Activated CD4-positive, alpha-beta T cell treated with anti-CD3 and anti-CD28 coated beads for 36 hours (primary cell): ENCODE results near the gene PRAME. TPM values are rescaled to one million over a fixed set of nuclear protein-coding genes. Genes with fewer than 3 reads are reported as not detected.
"Not testable (repeated sequence)": the region's sequence is repeated elsewhere in the genome, so short reads cannot be mapped to it uniquely, and the experiment has no call there.

Source experiments
- ATAC-seq: fragments of 200-7000 bp; cut with Tn5 transposase; one replicate; pipeline ENCODE4 v1.10.0; 2021; ENCODE audit warnings: mild to moderate bottlenecking, moderate library complexity
- CTCF ChIA-PET: fragments of 350-600 bp; sonication (Branson Sonifier 250); formaldehyde crosslinking; loops from one replicate; lab custom pipeline; 2021; ENCODE audit warnings: antibody characterized with exemption; lab: Charles Lee
- POLR2A ChIA-PET: fragments of 350-600 bp; sonication (Branson Sonifier 250); formaldehyde crosslinking; loops from one replicate; lab custom pipeline; 2021; ENCODE audit warnings: antibody characterized with exemption, inconsistent platforms; lab: Charles Lee
- DNase-seq: peaks from one replicate; pipeline ENCODE4 v3.0.0-alpha.2; 2020
- H3K27ac Mint-ChIP-seq: one replicate; pipeline ENCODE4 v1.8.0; 2021; ENCODE audit warnings: mixed read lengths
- H3K27me3 Mint-ChIP-seq: one replicate; pipeline ENCODE4 v1.8.0; 2021; ENCODE audit warnings: mixed read lengths
- H3K36me3 Mint-ChIP-seq: one replicate; pipeline ENCODE4 v1.8.0; 2021; ENCODE audit warnings: low read depth, mixed read lengths
- H3K4me1 Mint-ChIP-seq: one replicate; pipeline ENCODE4 v1.8.0; 2021; ENCODE audit warnings: mixed read lengths
- H3K4me3 Mint-ChIP-seq: one replicate; pipeline ENCODE4 v1.8.0; 2021; ENCODE audit warnings: mild to moderate bottlenecking, moderate library complexity, mixed read lengths
- H3K9me3 Mint-ChIP-seq: one replicate; pipeline ENCODE4 v1.8.0; 2021; ENCODE audit warnings: low read depth, mixed read lengths
- intact Hi-C, 2 experiments: fragments of 100-400 bp; cut with DNase I in 1 of 2; cut with micrococcal nuclease in 1 of 2; formaldehyde crosslinking; loops; one replicate each; pipeline versions ENCODE4 v1.14.2 to v1.15.1; 2022 to 2024; cut with DNase I, micrococcal nuclease
- total RNA-seq, 2 experiments: library from RNA; stranded (reverse); gene quantifications; one replicate each; pipeline ENCODE4 v1.2.3, GENCODE V29; 2021

Gene PRAME
- total RNA-seq = under 1 TPM in 1 of 2 experiments, not detected in 1; 0.09 TPM

GRCh38 chr22:22558972-22559603 lies at the start of gene PRAME:
TSS of gene PRAME (minus strand) at chr22:22559265. CDS start at chr22:22556832, 2,433 bp downstream.
- CTCF ChIA-PET = interaction anchor here (0.6 to 1.9 kb wide), 7 partner anchors 9 to 769 kb away, joined by 3 to 8 read pairs (median 5); partner anchors contain the start of gene ZNF280B
- POLR2A ChIA-PET = interaction anchor here (0.6 kb wide), 1 partner anchor 48 kb away, joined by 5 read pairs; no protein-coding TSS in a partner anchor
- no peak within 1 kb of the TSS for H3K4me3 Mint-ChIP-seq
- ATAC-seq = peak; percentile 99
- peaks cover 5% of the 10 kb centered on the region for H3K4me1 Mint-ChIP-seq
- H3K27me3 Mint-ChIP-seq = no peaks in the 10 kb centered on the region
- intact Hi-C loops = loop anchor here (2.0 to 10.0 kb wide), 2 partner anchors 94 kb away; no protein-coding TSS in a partner anchor
- H3K27ac Mint-ChIP-seq = no peak within 1 kb of the TSS
- H3K9me3 Mint-ChIP-seq = no peaks in the 10 kb centered on the region
- DNase-seq = peak; percentile 93
- H3K36me3 Mint-ChIP-seq = no peaks in the 10 kb centered on the region

GRCh38 chr22:22608022-22608421 lies 49.0 kb upstream of the PRAME start:
- POLR2A ChIA-PET, H3K4me3 Mint-ChIP-seq, H3K9me3 Mint-ChIP-seq, ATAC-seq, H3K4me1 Mint-ChIP-seq, H3K27ac Mint-ChIP-seq, intact Hi-C loops, H3K36me3 Mint-ChIP-seq, H3K27me3 Mint-ChIP-seq, DNase-seq: not testable (repeated sequence)
- CTCF ChIA-PET = interaction anchor here (1.8 kb wide), 1 partner anchor 22 kb away, joined by 4 read pairs; no protein-coding TSS in a partner anchor

GRCh38 chr22:22605074-22605404 lies 46.0 kb upstream of the PRAME start:
- no peak overlapping the region for H3K4me3 Mint-ChIP-seq
- peaks cover 2% of the 10 kb centered on the region for H3K9me3 Mint-ChIP-seq
- POLR2A ChIA-PET = no interaction called here
- DNase-seq = no peak
- H3K4me1 Mint-ChIP-seq = no peaks in the 10 kb centered on the region
- H3K27ac Mint-ChIP-seq = no peak overlapping the region
- peaks cover 2% of the 10 kb centered on the region for H3K27me3 Mint-ChIP-seq
- ATAC-seq = no peak
- CTCF ChIA-PET = interaction anchor here (1.6 kb wide), 1 partner anchor 17 kb away, joined by 6 read pairs; no protein-coding TSS in a partner anchor
- H3K36me3 Mint-ChIP-seq = no peaks in the 10 kb centered on the region
- intact Hi-C loops = no loop called here

GRCh38 chr22:22604326-22605073 lies 45.4 kb upstream of the PRAME start:
- CTCF ChIA-PET = interaction anchor here (1.6 kb wide), 1 partner anchor 17 kb away, joined by 6 read pairs; no protein-coding TSS in a partner anchor
- DNase-seq (no peak), ATAC-seq (no peak)
- Mint-ChIP-seq H3K36me3 (no peaks in the 10 kb centered on the region), H3K4me1 (no peaks in the 10 kb centered on the region), H3K4me3 (no peak overlapping the region), H3K27me3 (peaks cover 2% of the 10 kb centered on the region), H3K27ac (no peak overlapping the region), H3K9me3 (peaks cover 2% of the 10 kb centered on the region)
- POLR2A ChIA-PET = no interaction called here
- intact Hi-C loops = no loop called here

- CTCF ChIA-PET = no interaction called here
- Mint-ChIP-seq H3K27ac (no peak overlapping the region), H3K36me3 (no peaks in the 10 kb centered on the region), H3K4me3 (no peak overlapping the region), H3K27me3 (peaks cover 2% of the 10 kb centered on the region), H3K9me3 (peaks cover 2% of the 10 kb centered on the region), H3K4me1 (no peaks in the 10 kb centered on the region)
- DNase-seq (no peak), ATAC-seq (no peak)
- POLR2A ChIA-PET = no interaction called here
- intact Hi-C loops = no loop called here
Measured at GRCh38 chr22:22603470-22603947, 44.4 kb upstream of the PRAME start.

- no peak overlapping the region for H3K27ac Mint-ChIP-seq
- no peaks in the 10 kb centered on the region for H3K36me3 Mint-ChIP-seq
- ATAC-seq (no peak), DNase-seq (no peak)
- H3K27me3 Mint-ChIP-seq = peaks cover 2% of the 10 kb centered on the region
- CTCF ChIA-PET = interaction anchor here (0.6 to 1.5 kb wide), 4 partner anchors 9 to 141 kb away, joined by 3 to 7 read pairs (median 4); no protein-coding TSS in a partner anchor
- H3K4me3 Mint-ChIP-seq = no peak overlapping the region
- no peaks in the 10 kb centered on the region for H3K9me3 Mint-ChIP-seq
- H3K4me1 Mint-ChIP-seq = no peaks in the 10 kb centered on the region
- POLR2A ChIA-PET = no interaction called here
- intact Hi-C loops = no loop called here
Measured at GRCh38 chr22:22600531-22601261, 41.6 kb upstream of the PRAME start.

GRCh38 chr22:22599248-22599647 lies 40.2 kb upstream of the PRAME start:
- Mint-ChIP-seq H3K4me1 (no peaks in the 10 kb centered on the region), H3K9me3 (no peaks in the 10 kb centered on the region), H3K27ac (no peak overlapping the region), H3K4me3 (no peak overlapping the region), H3K27me3 (peaks cover 2% of the 10 kb centered on the region), H3K36me3 (no peaks in the 10 kb centered on the region)
- POLR2A ChIA-PET = no interaction called here
- CTCF ChIA-PET = no interaction called here
- no peak for ATAC-seq
- no peak for DNase-seq
- intact Hi-C loops = no loop called here

- no peak overlapping the region for H3K4me3 Mint-ChIP-seq
- H3K9me3 Mint-ChIP-seq = no peaks in the 10 kb centered on the region
- H3K27ac Mint-ChIP-seq = no peak overlapping the region
- no peaks in the 10 kb centered on the region for H3K36me3 Mint-ChIP-seq
- peaks cover 2% of the 10 kb centered on the region for H3K4me1 Mint-ChIP-seq
- no peak for DNase-seq
- CTCF ChIA-PET = interaction anchor here (0.6 to 0.9 kb wide), 2 partner anchors 9 to 53 kb away, joined by 3 to 4 read pairs; no protein-coding TSS in a partner anchor
- intact Hi-C loops = no loop called here
- no peak for ATAC-seq
- POLR2A ChIA-PET = no interaction called here
- peaks cover 2% of the 10 kb centered on the region for H3K27me3 Mint-ChIP-seq
Measured at GRCh38 chr22:22598144-22598543, 39.1 kb upstream of the PRAME start.

GRCh38 chr22:22595001-22595835 lies 36.2 kb upstream of the PRAME start:
- no peak for DNase-seq
- CTCF ChIA-PET = interaction anchor here (0.7 to 1.6 kb wide), 3 partner anchors 15 to 89 kb away, joined by 3 read pairs; no protein-coding TSS in a partner anchor
- no peaks in the 10 kb centered on the region for H3K27me3 Mint-ChIP-seq
- POLR2A ChIA-PET = no interaction called here
- no peaks in the 10 kb centered on the region for H3K36me3 Mint-ChIP-seq
- ATAC-seq = no peak
- peaks cover 2% of the 10 kb centered on the region for H3K4me1 Mint-ChIP-seq
- intact Hi-C loops = no loop called here
- no peaks in the 10 kb centered on the region for H3K9me3 Mint-ChIP-seq
- no peak overlapping the region for H3K27ac Mint-ChIP-seq
- no peak overlapping the region for H3K4me3 Mint-ChIP-seq

- Mint-ChIP-seq H3K4me1 (peaks cover 2% of the 10 kb centered on the region), H3K9me3 (no peaks in the 10 kb centered on the region), H3K36me3 (no peaks in the 10 kb centered on the region), H3K27me3 (no peaks in the 10 kb centered on the region), H3K4me3 (no peak overlapping the region), H3K27ac (no peak overlapping the region)
- DNase-seq = peak; percentile 76
- peak; percentile 95 for ATAC-seq
- ChIA-PET CTCF (interaction anchor here (0.6 to 1.6 kb wide), 4 partner anchors 17 to 492 kb away, joined by 3 to 4 read pairs (median 3); no protein-coding TSS in a partner anchor), POLR2A (no interaction called here)
- intact Hi-C loops = loop anchor here (1.0 to 5.0 kb wide), 2 partner anchors 93 kb away; no protein-coding TSS in a partner anchor
Measured at GRCh38 chr22:22593964-22594656, 35.0 kb upstream of the PRAME start.
